Activated B cell treated with CpG ODN at 0.5 μM for 24 hours (primary cell): ENCODE data around the gene RBL1. TPM values are rescaled to one million over a fixed set of nuclear protein-coding genes. Genes with fewer than 3 reads are reported as not detected.

Experiments used
- ATAC-seq: fragments of 200-7000 bp; cut with Tn5 transposase; one replicate; pipeline ENCODE4 v1.10.0; 2021; ENCODE audit warnings: low read depth, mild to moderate bottlenecking, moderate library complexity
- CTCF ChIA-PET: fragments of 350-600 bp; sonication (Branson Sonifier 250); formaldehyde crosslinking; loops from one replicate; lab custom pipeline; 2021; ENCODE audit warnings: antibody characterized with exemption; lab: Charles Lee
- POLR2A ChIA-PET: fragments of 350-600 bp; sonication (Branson Sonifier 250); formaldehyde crosslinking; loops from one replicate; lab custom pipeline; 2021; ENCODE audit warnings: antibody characterized with exemption; lab: Charles Lee
- DNase-seq: peaks from one replicate; pipeline ENCODE4 v3.0.0; 2022
- H3K27ac Mint-ChIP-seq: one replicate; pipeline ENCODE4 v1.8.0; 2020; ENCODE audit warnings: mixed read lengths
- H3K27me3 Mint-ChIP-seq: one replicate; pipeline ENCODE4 v1.8.0; 2021; ENCODE audit warnings: mixed read lengths
- H3K36me3 Mint-ChIP-seq: one replicate; pipeline ENCODE4 v1.8.0; 2021; ENCODE audit warnings: low read depth, mixed read lengths
- H3K4me1 Mint-ChIP-seq: one replicate; pipeline ENCODE4 v1.8.0; 2021; ENCODE audit warnings: mixed read lengths
- H3K4me3 Mint-ChIP-seq: one replicate; pipeline ENCODE4 v1.8.0; 2020; ENCODE audit warnings: mild to moderate bottlenecking, mixed read lengths
- H3K9me3 Mint-ChIP-seq: one replicate; pipeline ENCODE4 v1.8.0; 2020; ENCODE audit warnings: mixed read lengths
- intact Hi-C: fragments of 100-400 bp; cut with micrococcal nuclease; formaldehyde crosslinking; loops from one replicate; pipeline ENCODE4 v1.15.1; 2024
- total RNA-seq: library from RNA; stranded (reverse); gene quantifications from 2 replicates; pipeline ENCODE4 v1.2.3, GENCODE V29; 2022
- TF ChIP-seq, protein P1 (sequence below): fragments of 200-600 bp; IDR thresholded peaks from one replicate; pipeline ENCODE4 v1.8.0; 2022; ENCODE audit warnings: antibody characterized with exemption, mild to moderate bottlenecking

RBL1 gene
- total RNA-seq, 1 donor from 2014 or later, result 20.4 TPM

GRCh38 chr20:36957875-36958667 is 137.7 kb downstream of the RBL1 start:
- H3K27ac Mint-ChIP-seq, result no peak overlapping the region
- CTCF ChIA-PET, result no interaction called here

DNA sequence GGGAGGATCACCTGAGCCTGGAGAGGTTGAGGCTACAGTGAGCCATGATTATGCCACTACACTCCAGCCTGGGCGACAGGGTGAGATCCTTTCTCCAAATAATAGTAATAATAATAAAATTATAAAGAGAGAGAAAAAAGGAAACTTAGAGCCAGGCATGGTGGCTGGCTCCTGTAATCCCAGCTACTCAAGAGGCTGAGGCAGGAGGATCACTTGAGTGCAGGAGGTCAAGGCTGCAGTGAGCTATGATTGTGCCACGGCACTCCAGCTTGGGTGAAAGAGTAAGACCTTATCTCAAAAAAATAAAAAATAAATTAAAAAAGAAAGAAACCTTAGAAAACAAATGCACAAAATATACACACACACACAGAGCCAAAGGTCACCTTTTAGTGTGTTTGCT is 139.1 kb downstream of the RBL1 start:
- ChIA-PET POLR2A (no interaction called here), CTCF (no interaction called here)
- no peaks in the 10 kb centered on the region for H3K36me3 Mint-ChIP-seq
- intact Hi-C loops, result no loop called here
- no peaks in the 10 kb centered on the region for H3K9me3 Mint-ChIP-seq
- no peak for DNase-seq
- no peak overlapping the region for H3K4me3 Mint-ChIP-seq
- no peak overlapping the region for H3K27ac Mint-ChIP-seq
- H3K4me1 Mint-ChIP-seq, result peaks cover 6% of the 10 kb centered on the region
- ATAC-seq, result no peak
- H3K27me3 Mint-ChIP-seq, result no peaks in the 10 kb centered on the region
- TF ChIP-seq, protein P1, sequence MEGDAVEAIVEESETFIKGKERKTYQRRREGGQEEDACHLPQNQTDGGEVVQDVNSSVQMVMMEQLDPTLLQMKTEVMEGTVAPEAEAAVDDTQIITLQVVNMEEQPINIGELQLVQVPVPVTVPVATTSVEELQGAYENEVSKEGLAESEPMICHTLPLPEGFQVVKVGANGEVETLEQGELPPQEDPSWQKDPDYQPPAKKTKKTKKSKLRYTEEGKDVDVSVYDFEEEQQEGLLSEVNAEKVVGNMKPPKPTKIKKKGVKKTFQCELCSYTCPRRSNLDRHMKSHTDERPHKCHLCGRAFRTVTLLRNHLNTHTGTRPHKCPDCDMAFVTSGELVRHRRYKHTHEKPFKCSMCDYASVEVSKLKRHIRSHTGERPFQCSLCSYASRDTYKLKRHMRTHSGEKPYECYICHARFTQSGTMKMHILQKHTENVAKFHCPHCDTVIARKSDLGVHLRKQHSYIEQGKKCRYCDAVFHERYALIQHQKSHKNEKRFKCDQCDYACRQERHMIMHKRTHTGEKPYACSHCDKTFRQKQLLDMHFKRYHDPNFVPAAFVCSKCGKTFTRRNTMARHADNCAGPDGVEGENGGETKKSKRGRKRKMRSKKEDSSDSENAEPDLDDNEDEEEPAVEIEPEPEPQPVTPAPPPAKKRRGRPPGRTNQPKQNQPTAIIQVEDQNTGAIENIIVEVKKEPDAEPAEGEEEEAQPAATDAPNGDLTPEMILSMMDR, result no peak

More at GRCh38 chr20:36957875-36958667, 137.7 kb downstream of the RBL1 start:
- H3K9me3 Mint-ChIP-seq, result peaks cover 5% of the 10 kb centered on the region
- ATAC-seq (no peak), DNase-seq (no peak)
- no peaks in the 10 kb centered on the region for H3K27me3 Mint-ChIP-seq
- TF ChIP-seq, protein P1, result no peak
- no peaks in the 10 kb centered on the region for H3K4me1 Mint-ChIP-seq
- H3K36me3 Mint-ChIP-seq, result peaks cover 1% of the 10 kb centered on the region
- POLR2A ChIA-PET, result interaction anchor here (0.5 to 0.6 kb wide), 2 partner anchors 50 to 133 kb away, joined by 3 to 4 read pairs; no protein-coding TSS in a partner anchor
- no peak overlapping the region for H3K4me3 Mint-ChIP-seq
- intact Hi-C loops, result no loop called here

- TF ChIP-seq, protein P1, result no peak
- Mint-ChIP-seq H3K27ac (no peak overlapping the region), H3K9me3 (no peaks in the 10 kb centered on the region), H3K4me1 (peaks cover 9% of the 10 kb centered on the region), H3K27me3 (no peaks in the 10 kb centered on the region), H3K4me3 (no peak overlapping the region), H3K36me3 (peaks cover 3% of the 10 kb centered on the region)
- DNase-seq, result no peak
- intact Hi-C loops, result no loop called here
- ChIA-PET POLR2A (no interaction called here), CTCF (no interaction called here)
- no peak for ATAC-seq
These were observed 139.8 kb downstream of the RBL1 start for GRCh38 chr20:36956016-36956415.

DNA sequence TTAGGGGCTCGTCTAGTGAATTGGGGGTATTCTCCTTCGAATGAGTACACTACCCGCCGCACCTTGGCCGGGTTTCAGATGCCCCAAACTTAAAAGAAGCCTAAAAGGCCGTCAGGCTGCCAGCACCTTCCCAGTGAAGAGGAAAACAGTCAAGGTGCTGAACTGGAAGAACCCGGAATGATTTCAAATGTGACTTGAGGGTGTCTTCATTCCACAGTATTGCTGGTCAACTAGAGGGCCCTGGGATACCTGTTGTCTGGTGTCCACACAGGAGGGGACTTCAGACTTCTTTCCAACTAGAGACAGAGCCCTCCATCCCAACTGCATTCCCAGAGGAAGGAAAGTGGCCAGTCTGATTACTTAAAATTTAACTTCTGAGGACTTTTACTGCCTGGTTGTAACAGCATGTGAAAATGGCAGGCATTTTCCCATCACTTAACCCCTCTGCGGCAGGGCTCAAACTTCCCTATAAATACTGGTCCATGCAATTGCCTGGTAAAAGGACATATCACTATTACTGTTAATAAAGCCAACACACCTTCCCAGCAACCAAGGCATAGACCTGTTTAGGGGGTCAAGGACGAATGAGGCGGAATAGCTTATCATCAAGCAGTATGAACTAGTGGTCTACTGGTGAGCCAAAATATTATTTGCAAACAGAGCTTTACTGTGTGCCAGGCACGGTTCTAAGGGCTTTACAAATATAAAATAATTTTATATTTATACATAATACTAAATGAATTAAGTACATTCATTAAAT is 143.6 kb downstream of the RBL1 start:
- CTCF ChIA-PET, result no interaction called here
- POLR2A ChIA-PET, result interaction anchor here (0.6 kb wide), 2 partner anchors 27 to 106 kb away, joined by 6 to 9 read pairs; no protein-coding TSS in a partner anchor
- peak overlapping the region; percentile 96 for H3K4me3 Mint-ChIP-seq

More for the DNA sequence above, 143.6 kb downstream of the RBL1 start:
- no peaks in the 10 kb centered on the region for H3K27me3 Mint-ChIP-seq
- DNase-seq (no peak), ATAC-seq (no peak)
- intact Hi-C loops, result loop anchor here (1.0 to 5.0 kb wide), 4 partner anchors 92 to 226 kb away; partner anchors contain the start of gene RBL1
- no peaks in the 10 kb centered on the region for H3K9me3 Mint-ChIP-seq
- H3K27ac Mint-ChIP-seq, result peak overlapping the region; percentile 81
- H3K36me3 Mint-ChIP-seq, result peaks cover 3% of the 10 kb centered on the region
- peaks cover 20% of the 10 kb centered on the region for H3K4me1 Mint-ChIP-seq
- TF ChIP-seq, protein P1, result no peak
